Duodenal mucosa (tissue), 2 donors: ENCODE data around the gene HAND2.

Experiments used
- H3K27ac ChIP-seq: one replicate; pipeline ENCODE4 v1.7.0; 2013; ENCODE audit warnings: low read depth, low read length
- H3K27me3 ChIP-seq, 2 donors: one replicate each; pipeline ENCODE4 v1.7.0; 2013; ENCODE audit warnings: low read length in 2 of 2, control low read depth in 1 of 2; ENCODE audit not compliant: insufficient read depth in 2 of 2, control insufficient read depth in 1 of 2
- H3K36me3 ChIP-seq, 2 donors: one replicate each; pipeline ENCODE4 v1.7.0; 2013; ENCODE audit warnings: low read length in 2 of 2, control low read depth in 1 of 2; ENCODE audit not compliant: insufficient read depth in 2 of 2, control insufficient read depth in 1 of 2
- H3K4me1 ChIP-seq, 2 donors: one replicate each; pipeline ENCODE4 v1.7.0; 2013; ENCODE audit warnings: low read length in 2 of 2, control low read depth in 1 of 2; ENCODE audit not compliant: insufficient read depth in 2 of 2, control insufficient read depth in 1 of 2
- H3K4me3 ChIP-seq, 2 donors: one replicate each; pipeline ENCODE4 v1.7.0; 2013; ENCODE audit warnings: low read length in 2 of 2, low read depth in 1 of 2
- H3K9ac ChIP-seq, 2 donors: one replicate each; pipeline ENCODE4 v1.7.0; 2013; ENCODE audit warnings: low read length in 2 of 2, low read depth in 1 of 2
- H3K9me3 ChIP-seq, 2 donors: one replicate each; pipeline ENCODE4 v1.7.0; 2013; ENCODE audit warnings: low read length in 2 of 2, control low read depth in 1 of 2; ENCODE audit not compliant: control insufficient read depth in 1 of 2

The HAND2 gene

GRCh38 chr4:173502282-173502681 lies 27.7 kb downstream of the HAND2 start:
- H3K9me3 ChIP-seq, result no peaks in the 10 kb centered on the region
- H3K4me1 ChIP-seq, result peaks cover 0 to 2% of the 10 kb centered on the region in 2 donors
- H3K36me3 ChIP-seq, result no peaks in the 10 kb centered on the region
- no peak overlapping the region for H3K27ac ChIP-seq
- H3K27me3 ChIP-seq, result peaks cover 70 to 76% of the 10 kb centered on the region in 2 donors
- no peak overlapping the region for H3K9ac ChIP-seq
- H3K4me3 ChIP-seq, result no peak overlapping the region

GRCh38 chr4:173501592-173502150 lies 28.4 kb downstream of the HAND2 start:
- Histone ChIP-seq H3K27ac (no peak overlapping the region), H3K9ac (no peak overlapping the region), H3K27me3 (peaks cover 66 to 70% of the 10 kb centered on the region in 2 donors), H3K4me1 (peaks cover 0 to 2% of the 10 kb centered on the region in 2 donors), H3K36me3 (no peaks in the 10 kb centered on the region), H3K9me3 (no peaks in the 10 kb centered on the region), H3K4me3 (no peak overlapping the region)

GRCh38 chr4:173500841-173501591 lies 29.0 kb downstream of the HAND2 start:
- Histone ChIP-seq H3K36me3 (no peaks in the 10 kb centered on the region), H3K9ac (no peak overlapping the region), H3K27me3 (peaks cover 60 to 63% of the 10 kb centered on the region in 2 donors), H3K27ac (no peak overlapping the region), H3K4me3 (peak overlapping the region; percentile 50 to 53), H3K9me3 (no peaks in the 10 kb centered on the region), H3K4me1 (no peaks in the 10 kb centered on the region)

GRCh38 chr4:173499658-173500535 lies 30.1 kb downstream of the HAND2 start:
- no peak overlapping the region for H3K4me3 ChIP-seq
- H3K36me3 ChIP-seq, result no peaks in the 10 kb centered on the region
- H3K27me3 ChIP-seq, result peaks cover 50 to 59% of the 10 kb centered on the region in 2 donors
- H3K9ac ChIP-seq, result no peak overlapping the region
- no peaks in the 10 kb centered on the region for H3K4me1 ChIP-seq
- H3K27ac ChIP-seq, result no peak overlapping the region
- H3K9me3 ChIP-seq, result no peaks in the 10 kb centered on the region

GRCh38 chr4:173498771-173499170 lies 31.3 kb downstream of the HAND2 start:
- Histone ChIP-seq H3K27me3 (peaks cover 39 to 57% of the 10 kb centered on the region in 2 donors), H3K9me3 (no peaks in the 10 kb centered on the region), H3K4me1 (peaks cover 5 to 10% of the 10 kb centered on the region in 2 donors), H3K4me3 (no peak overlapping the region), H3K27ac (no peak overlapping the region), H3K9ac (no peak overlapping the region), H3K36me3 (no peaks in the 10 kb centered on the region)

GRCh38 chr4:173498023-173498422 lies 32.0 kb downstream of the HAND2 start:
- H3K27me3 ChIP-seq, result peaks cover 31 to 50% of the 10 kb centered on the region in 2 donors
- no peak overlapping the region for H3K4me3 ChIP-seq
- peaks cover 5 to 11% of the 10 kb centered on the region in 2 donors for H3K4me1 ChIP-seq
- no peak overlapping the region for H3K9ac ChIP-seq
- no peak overlapping the region for H3K27ac ChIP-seq
- H3K36me3 ChIP-seq, result no peaks in the 10 kb centered on the region
- no peaks in the 10 kb centered on the region for H3K9me3 ChIP-seq

- H3K27ac ChIP-seq, result no peak overlapping the region
- peaks cover 0 to 21% of the 10 kb centered on the region in 2 donors for H3K27me3 ChIP-seq
- peak overlapping the region; percentile 5 to 49 for H3K9ac ChIP-seq
Observed at GRCh38 chr4:173494013-173494970, 35.7 kb downstream of the HAND2 start.

GRCh38 chr4:173493041-173493440 lies 37.0 kb downstream of the HAND2 start:
- Histone ChIP-seq H3K4me1 (peaks cover 9 to 24% of the 10 kb centered on the region in 2 donors), H3K27me3 (peaks cover 0 to 16% of the 10 kb centered on the region in 2 donors), H3K4me3 (no peak overlapping the region), H3K36me3 (no peaks in the 10 kb centered on the region), H3K9me3 (no peaks in the 10 kb centered on the region), H3K27ac (no peak overlapping the region), H3K9ac (no peak overlapping the region)

More at GRCh38 chr4:173494013-173494970, 35.7 kb downstream of the HAND2 start:
- Histone ChIP-seq H3K4me1 (peaks cover 9 to 24% of the 10 kb centered on the region in 2 donors), H3K36me3 (no peaks in the 10 kb centered on the region), H3K4me3 (peak overlapping the region; percentile 63 to 84), H3K9me3 (no peaks in the 10 kb centered on the region)

GRCh38 chr4:173492315-173492714 lies 37.7 kb downstream of the HAND2 start:
- H3K27ac ChIP-seq, result no peak overlapping the region
- H3K9me3 ChIP-seq, result no peaks in the 10 kb centered on the region
- no peaks in the 10 kb centered on the region for H3K36me3 ChIP-seq
- peaks cover 0 to 16% of the 10 kb centered on the region in 2 donors for H3K27me3 ChIP-seq
- H3K4me3 ChIP-seq, result no peak overlapping the region
- H3K9ac ChIP-seq, result no peak overlapping the region
- peaks cover 9 to 24% of the 10 kb centered on the region in 2 donors for H3K4me1 ChIP-seq
